ENCODE data around the gene PON2. TPM values are rescaled to one million over a fixed set of nuclear protein-coding genes. Genes with fewer than 3 reads are reported as not detected.

The PON2 gene
- total RNA-seq, 1 donor from 2014 or later: 152 TPM

DNA sequence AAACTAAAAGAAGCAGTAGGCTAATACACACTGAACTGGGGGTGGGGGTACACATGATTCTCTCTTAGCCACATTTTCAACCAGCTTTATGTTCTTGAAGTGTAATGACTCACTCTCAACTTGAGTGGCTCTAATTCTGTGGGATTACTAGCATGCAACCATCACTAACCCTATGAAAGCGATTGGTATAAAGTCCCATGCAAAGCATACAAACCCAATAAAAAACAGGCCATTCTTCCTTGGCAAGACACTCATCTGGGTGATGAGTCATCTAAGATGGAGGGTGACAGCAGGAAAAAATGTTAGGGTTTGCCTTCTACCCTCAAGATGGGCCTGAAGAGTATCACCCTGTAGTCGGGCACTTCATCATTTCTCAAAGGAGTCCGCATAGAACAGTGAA is 23.8 kb downstream of the PON2 start:
- peaks cover 23% of the 10 kb centered on the region for H3K36me3 Mint-ChIP-seq (ENCODE audit: low read depth, unreplicated experiment)
- no peak overlapping the region for H3K9ac ChIP-seq (ENCODE audit: low read length)
- H3K27me3 Mint-ChIP-seq (ENCODE audit: low read depth, unreplicated experiment): no peaks in the 10 kb centered on the region
- TF ChIP-seq, protein P1, sequence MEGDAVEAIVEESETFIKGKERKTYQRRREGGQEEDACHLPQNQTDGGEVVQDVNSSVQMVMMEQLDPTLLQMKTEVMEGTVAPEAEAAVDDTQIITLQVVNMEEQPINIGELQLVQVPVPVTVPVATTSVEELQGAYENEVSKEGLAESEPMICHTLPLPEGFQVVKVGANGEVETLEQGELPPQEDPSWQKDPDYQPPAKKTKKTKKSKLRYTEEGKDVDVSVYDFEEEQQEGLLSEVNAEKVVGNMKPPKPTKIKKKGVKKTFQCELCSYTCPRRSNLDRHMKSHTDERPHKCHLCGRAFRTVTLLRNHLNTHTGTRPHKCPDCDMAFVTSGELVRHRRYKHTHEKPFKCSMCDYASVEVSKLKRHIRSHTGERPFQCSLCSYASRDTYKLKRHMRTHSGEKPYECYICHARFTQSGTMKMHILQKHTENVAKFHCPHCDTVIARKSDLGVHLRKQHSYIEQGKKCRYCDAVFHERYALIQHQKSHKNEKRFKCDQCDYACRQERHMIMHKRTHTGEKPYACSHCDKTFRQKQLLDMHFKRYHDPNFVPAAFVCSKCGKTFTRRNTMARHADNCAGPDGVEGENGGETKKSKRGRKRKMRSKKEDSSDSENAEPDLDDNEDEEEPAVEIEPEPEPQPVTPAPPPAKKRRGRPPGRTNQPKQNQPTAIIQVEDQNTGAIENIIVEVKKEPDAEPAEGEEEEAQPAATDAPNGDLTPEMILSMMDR (IDR thresholded peaks at IDR 0.05; ENCODE audit: insufficient read depth, low read depth, low read length): no peak
- no peak for TF ChIP-seq EZH2 (IDR thresholded peaks at IDR 0.05; ENCODE audit: insufficient read depth, low read length)
- FAIRE-seq (no peak), DNase-seq (ENCODE audit: low read depth) (peak; percentile 35)
- H3K79me2 ChIP-seq (ENCODE audit: insufficient read depth, low read length): no peaks in the 10 kb centered on the region
- H3K9me3 ChIP-seq (ENCODE audit: insufficient read depth, low read depth, low read length): no peaks in the 10 kb centered on the region
- peaks cover 2% of the 10 kb centered on the region for H3K9me3 Mint-ChIP-seq (ENCODE audit: unreplicated experiment)
- no peak overlapping the region for H2AFZ ChIP-seq (ENCODE audit: low read depth, low read length)
- H4K20me1 ChIP-seq (ENCODE audit: insufficient read depth, low read length): no peaks in the 10 kb centered on the region
- H3K4me3 Mint-ChIP-seq (ENCODE audit: unreplicated experiment): no peak overlapping the region
- H3K27ac Mint-ChIP-seq (ENCODE audit: unreplicated experiment): no peak overlapping the region
- H3K4me2 ChIP-seq (ENCODE audit: low read length): no peak overlapping the region
- no peaks in the 10 kb centered on the region for H3K27me3 ChIP-seq (ENCODE audit: insufficient read depth, low read length)
- H3K4me1 Mint-ChIP-seq (ENCODE audit: low read depth, unreplicated experiment): peaks cover 6% of the 10 kb centered on the region
- H3K27ac ChIP-seq (ENCODE audit: low read depth, low read length): no peak overlapping the region
- H3K4me3 ChIP-seq (ENCODE audit: insufficient read depth, low read depth, low read length): no peak overlapping the region
- H3K4me1 ChIP-seq (ENCODE audit: insufficient read depth, low read length): no peaks in the 10 kb centered on the region
- peaks cover 39% of the 10 kb centered on the region for H3K36me3 ChIP-seq (ENCODE audit: insufficient read depth, low read length)

DNA sequence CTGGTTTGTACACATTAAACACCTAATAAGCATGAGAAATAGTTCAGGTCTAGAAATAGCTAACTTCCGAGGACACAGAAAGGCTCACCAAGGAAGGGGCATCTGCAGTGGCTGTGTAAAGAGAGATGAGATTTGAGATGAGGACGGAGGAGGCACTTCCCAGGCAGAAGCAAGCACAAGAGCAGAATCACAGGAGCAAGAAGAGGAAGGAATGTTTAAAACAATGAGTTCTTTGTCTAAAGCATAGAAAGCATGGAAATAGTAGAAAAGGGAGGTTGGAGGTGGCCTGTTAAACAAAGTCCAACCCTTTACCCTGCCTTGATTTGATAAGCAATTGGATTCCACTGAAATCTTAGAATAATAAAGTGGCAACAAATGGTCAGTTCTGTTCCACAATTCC is 27.1 kb downstream of the PON2 start:
- peaks cover 20% of the 10 kb centered on the region for H3K36me3 Mint-ChIP-seq (ENCODE audit: low read depth, unreplicated experiment)
- Histone ChIP-seq H3K27me3 (ENCODE audit: insufficient read depth, low read length) (no peaks in the 10 kb centered on the region), H3K36me3 (ENCODE audit: insufficient read depth, low read length) (peaks cover 39% of the 10 kb centered on the region), H3K27ac (ENCODE audit: low read depth, low read length) (no peak overlapping the region), H3K4me2 (ENCODE audit: low read length) (no peak overlapping the region), H2AFZ (ENCODE audit: low read depth, low read length) (no peak overlapping the region), H3K9me3 (ENCODE audit: insufficient read depth, low read depth, low read length) (no peaks in the 10 kb centered on the region), H3K4me1 (ENCODE audit: insufficient read depth, low read length) (no peaks in the 10 kb centered on the region), H3K9ac (ENCODE audit: low read length) (no peak overlapping the region), H3K4me3 (ENCODE audit: insufficient read depth, low read depth, low read length) (no peak overlapping the region), H3K79me2 (ENCODE audit: insufficient read depth, low read length) (no peaks in the 10 kb centered on the region), H4K20me1 (ENCODE audit: insufficient read depth, low read length) (no peaks in the 10 kb centered on the region)
- H3K4me1 Mint-ChIP-seq (ENCODE audit: low read depth, unreplicated experiment): peaks cover 6% of the 10 kb centered on the region
- FAIRE-seq (no peak), DNase-seq (ENCODE audit: low read depth) (no peak)
- H3K4me3 Mint-ChIP-seq (ENCODE audit: unreplicated experiment): no peak overlapping the region
- no peaks in the 10 kb centered on the region for H3K27me3 Mint-ChIP-seq (ENCODE audit: low read depth, unreplicated experiment)
- TF ChIP-seq EZH2 (IDR thresholded peaks at IDR 0.05; ENCODE audit: insufficient read depth, low read length): no peak
- TF ChIP-seq, protein P1 (IDR thresholded peaks at IDR 0.05; ENCODE audit: insufficient read depth, low read depth, low read length): no peak
- peaks cover 2% of the 10 kb centered on the region for H3K9me3 Mint-ChIP-seq (ENCODE audit: unreplicated experiment)
- no peak overlapping the region for H3K27ac Mint-ChIP-seq (ENCODE audit: unreplicated experiment)

DNA sequence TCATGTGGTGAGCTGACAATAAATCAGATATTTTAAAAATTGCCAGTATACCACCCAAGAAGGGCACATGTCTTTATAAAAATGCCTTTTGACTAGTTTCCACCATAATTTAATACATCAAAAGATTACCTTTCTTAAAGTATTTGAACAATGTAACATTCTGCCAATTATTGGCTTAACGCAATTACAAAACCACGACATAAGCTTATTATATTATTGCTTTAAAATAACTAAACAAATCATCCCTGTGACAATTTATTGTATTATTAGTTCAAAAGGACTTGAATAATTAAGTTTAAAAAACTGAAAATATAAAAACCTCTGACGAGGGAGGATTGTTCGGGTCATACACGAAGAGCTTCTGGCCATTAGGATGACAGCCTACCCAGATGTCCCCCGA is 29.0 kb downstream of the PON2 start:
- no peaks in the 10 kb centered on the region for H3K4me1 ChIP-seq (ENCODE audit: insufficient read depth, low read length)
- H3K79me2 ChIP-seq (ENCODE audit: insufficient read depth, low read length): no peaks in the 10 kb centered on the region
- H3K27ac ChIP-seq (ENCODE audit: low read depth, low read length): no peak overlapping the region
- H3K4me2 ChIP-seq (ENCODE audit: low read length): no peak overlapping the region
- no peaks in the 10 kb centered on the region for H4K20me1 ChIP-seq (ENCODE audit: insufficient read depth, low read length)
- no peaks in the 10 kb centered on the region for H3K9me3 ChIP-seq (ENCODE audit: insufficient read depth, low read depth, low read length)
- H3K4me3 ChIP-seq (ENCODE audit: insufficient read depth, low read depth, low read length): no peak overlapping the region
- FAIRE-seq (no peak), DNase-seq (ENCODE audit: low read depth) (no peak)
- TF ChIP-seq, protein P1 (IDR thresholded peaks at IDR 0.05; ENCODE audit: insufficient read depth, low read depth, low read length): no peak
- no peak for TF ChIP-seq EZH2 (IDR thresholded peaks at IDR 0.05; ENCODE audit: insufficient read depth, low read length)
- no peak overlapping the region for H2AFZ ChIP-seq (ENCODE audit: low read depth, low read length)
- H3K27me3 ChIP-seq (ENCODE audit: insufficient read depth, low read length): no peaks in the 10 kb centered on the region
- H3K36me3 ChIP-seq (ENCODE audit: insufficient read depth, low read length): peaks cover 31% of the 10 kb centered on the region
- H3K27me3 Mint-ChIP-seq (ENCODE audit: low read depth, unreplicated experiment): no peaks in the 10 kb centered on the region
- no peaks in the 10 kb centered on the region for H3K9me3 Mint-ChIP-seq (ENCODE audit: unreplicated experiment)
- no peak overlapping the region for H3K9ac ChIP-seq (ENCODE audit: low read length)
- H3K4me3 Mint-ChIP-seq (ENCODE audit: unreplicated experiment): no peak overlapping the region
- H3K4me1 Mint-ChIP-seq (ENCODE audit: low read depth, unreplicated experiment): peaks cover 2% of the 10 kb centered on the region
- H3K36me3 Mint-ChIP-seq (ENCODE audit: low read depth, unreplicated experiment): peaks cover 14% of the 10 kb centered on the region
- no peak overlapping the region for H3K27ac Mint-ChIP-seq (ENCODE audit: unreplicated experiment)

Data from astrocyte (in vitro differentiated cells and primary cell).